ENCODE data around the gene JADE2.
A peak's percentile ranks its signal among the peaks of the same experiment; 100 is the strongest.
"Not testable (repeated sequence)": the region's sequence is repeated elsewhere in the genome, so short reads cannot be mapped to it uniquely, and the experiment has no call there.

Gene JADE2

DNA sequence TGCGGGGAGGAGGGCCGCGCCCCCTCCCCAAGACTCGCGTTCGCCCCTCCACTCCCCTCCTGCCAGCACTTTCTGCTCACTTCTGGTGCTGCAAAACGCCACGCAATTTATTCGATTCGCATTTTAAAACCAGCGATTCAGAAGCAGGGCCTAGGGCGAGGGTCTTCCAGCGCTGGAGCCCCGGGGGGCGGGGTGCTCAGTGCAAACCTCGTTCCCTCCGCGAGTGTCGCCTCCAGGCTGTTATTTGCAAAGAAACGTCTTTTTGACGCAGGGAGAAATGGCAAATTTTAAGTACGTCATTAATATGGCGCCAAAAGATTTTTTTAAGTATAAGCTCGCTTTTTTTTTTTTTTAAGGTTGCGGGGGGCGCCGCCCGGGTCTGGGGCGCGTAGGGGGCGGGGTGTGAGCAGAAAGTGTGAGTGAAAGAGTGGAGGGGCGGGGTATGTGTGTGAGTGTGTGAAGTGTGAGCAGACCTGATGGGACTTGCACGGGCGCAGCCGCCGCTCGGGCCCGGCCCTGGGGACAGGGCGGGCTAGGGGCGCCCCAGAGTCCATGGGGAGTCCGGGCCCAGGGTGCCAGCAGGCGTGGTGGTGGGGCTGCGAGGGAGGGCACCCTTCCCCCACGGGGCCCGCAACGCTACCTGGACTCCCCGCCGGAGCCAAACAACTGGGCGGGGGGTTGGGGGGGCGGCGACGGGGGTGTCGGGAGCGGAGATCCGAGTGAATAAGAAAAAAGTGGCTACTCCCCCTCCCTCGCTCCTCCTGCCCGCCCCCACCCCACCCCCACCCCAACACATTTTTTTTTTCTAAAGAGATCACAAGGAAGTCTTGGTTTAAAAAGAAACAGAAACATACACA is at the start of gene JADE2:
Gene JADE2 (plus strand): TSS at position 845 of the 857 bp plus-strand sequence. CDS start 10,188 bp downstream, outside the sequence.
- DNase-seq (ENCODE audit: low read depth, low spot score) = peak; percentile 63

- DNase-seq (ENCODE audit: low read depth, low spot score) = no peak
Measured at GRCh38 chr5:134477462-134478245, 47.8 kb upstream of the JADE2 start.

- no peak for DNase-seq (ENCODE audit: low read depth, low spot score)
Measured at GRCh38 chr5:134479839-134480238, 45.6 kb upstream of the JADE2 start.

- no peak for DNase-seq (ENCODE audit: low read depth, low spot score)
Measured at GRCh38 chr5:134489227-134489944, 36.1 kb upstream of the JADE2 start.

GRCh38 chr5:134490255-134490924 is 35.1 kb upstream of the JADE2 start:
- DNase-seq (ENCODE audit: low read depth, low spot score) = no peak

DNA sequence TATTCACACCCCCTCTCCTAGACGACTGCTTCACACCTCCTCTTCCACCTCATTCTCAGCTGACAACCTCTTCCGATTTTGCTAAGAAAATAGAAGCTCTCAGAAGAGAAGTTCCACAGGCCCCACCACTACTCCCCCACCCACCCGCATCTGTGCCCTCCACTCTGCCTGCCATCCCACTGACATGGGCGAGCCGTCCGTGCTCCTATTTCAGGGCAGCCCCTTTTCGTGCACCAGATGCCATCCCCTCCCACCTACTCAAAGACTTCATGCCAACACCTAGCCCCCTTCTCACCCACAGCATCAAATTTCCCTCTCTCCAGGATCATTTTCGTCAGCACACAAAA is 34.6 kb upstream of the JADE2 start:
- no peak for DNase-seq (ENCODE audit: low read depth, low spot score)

GRCh38 chr5:134491841-134492442 is 33.5 kb upstream of the JADE2 start:
- no peak for DNase-seq (ENCODE audit: low read depth, low spot score)

DNA sequence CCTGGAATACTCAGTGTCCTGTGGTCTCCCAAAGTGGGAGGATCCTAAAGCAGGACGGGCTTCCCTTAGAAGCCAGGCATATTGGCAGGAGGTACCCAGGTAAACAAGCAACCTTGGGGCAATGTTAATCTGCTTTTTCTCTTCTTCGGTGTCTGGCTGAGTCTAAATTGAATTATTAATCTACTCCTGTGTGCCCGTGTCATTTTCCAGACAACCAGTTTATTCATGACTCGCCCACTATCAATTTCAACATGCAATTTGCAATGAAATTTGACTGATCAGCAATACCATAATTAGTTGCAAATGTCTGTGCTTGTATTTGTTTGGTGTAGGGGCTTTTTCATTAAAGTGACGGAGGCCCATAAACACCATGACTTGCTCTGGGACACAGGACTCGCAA is 32.9 kb upstream of the JADE2 start:
- no peak for DNase-seq (ENCODE audit: low read depth, low spot score)

DNA sequence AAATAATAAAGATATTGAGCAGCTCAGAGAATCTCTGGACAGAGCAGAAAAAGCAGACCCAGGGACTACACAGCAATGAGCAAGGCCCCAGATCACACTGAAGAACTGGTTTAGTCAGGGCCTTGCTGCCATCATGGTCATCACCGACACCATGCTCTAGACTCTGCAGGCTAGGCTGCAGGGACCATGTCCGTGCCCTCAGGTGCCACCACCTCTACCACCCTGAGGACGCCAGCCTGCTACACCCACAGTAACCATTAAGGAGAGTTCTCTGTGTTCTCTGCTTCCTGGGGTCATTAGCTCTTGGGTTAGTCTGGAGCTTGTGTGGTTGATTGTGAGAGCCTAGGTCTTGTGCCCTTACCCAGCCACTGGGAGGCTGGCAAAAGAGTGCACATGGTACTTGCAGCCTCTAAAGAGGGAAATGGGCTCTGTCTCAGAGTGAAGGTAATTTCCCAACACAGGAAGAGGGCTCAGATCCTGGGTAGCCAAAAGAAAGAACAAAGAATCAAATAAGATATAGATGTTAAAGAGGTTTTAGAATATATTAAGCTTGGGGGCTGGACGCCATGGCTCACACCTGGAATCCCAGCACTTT is 31.9 kb upstream of the JADE2 start:
- no peak for DNase-seq (ENCODE audit: low read depth, low spot score)

- DNase-seq (ENCODE audit: low read depth, low spot score) = no peak
Measured at GRCh38 chr5:134494780-134495179, 30.7 kb upstream of the JADE2 start.

GRCh38 chr5:134499905-134500304 is 25.6 kb upstream of the JADE2 start:
- DNase-seq (ENCODE audit: low read depth, low spot score) = not testable (repeated sequence)

GRCh38 chr5:134500699-134501430 is 24.6 kb upstream of the JADE2 start:
- DNase-seq (ENCODE audit: low read depth, low spot score) = no peak

- DNase-seq (ENCODE audit: low read depth, low spot score) = no peak
Measured at GRCh38 chr5:134502259-134502658, 23.2 kb upstream of the JADE2 start.

- DNase-seq (ENCODE audit: low read depth, low spot score) = no peak
Measured at GRCh38 chr5:134503088-134503936, 22.2 kb upstream of the JADE2 start.

- no peak for DNase-seq (ENCODE audit: low read depth, low spot score)
Measured at GRCh38 chr5:134503937-134504437, 21.5 kb upstream of the JADE2 start.

GRCh38 chr5:134504629-134505300 is 20.7 kb upstream of the JADE2 start:
- DNase-seq (ENCODE audit: low read depth, low spot score) = no peak

DNA sequence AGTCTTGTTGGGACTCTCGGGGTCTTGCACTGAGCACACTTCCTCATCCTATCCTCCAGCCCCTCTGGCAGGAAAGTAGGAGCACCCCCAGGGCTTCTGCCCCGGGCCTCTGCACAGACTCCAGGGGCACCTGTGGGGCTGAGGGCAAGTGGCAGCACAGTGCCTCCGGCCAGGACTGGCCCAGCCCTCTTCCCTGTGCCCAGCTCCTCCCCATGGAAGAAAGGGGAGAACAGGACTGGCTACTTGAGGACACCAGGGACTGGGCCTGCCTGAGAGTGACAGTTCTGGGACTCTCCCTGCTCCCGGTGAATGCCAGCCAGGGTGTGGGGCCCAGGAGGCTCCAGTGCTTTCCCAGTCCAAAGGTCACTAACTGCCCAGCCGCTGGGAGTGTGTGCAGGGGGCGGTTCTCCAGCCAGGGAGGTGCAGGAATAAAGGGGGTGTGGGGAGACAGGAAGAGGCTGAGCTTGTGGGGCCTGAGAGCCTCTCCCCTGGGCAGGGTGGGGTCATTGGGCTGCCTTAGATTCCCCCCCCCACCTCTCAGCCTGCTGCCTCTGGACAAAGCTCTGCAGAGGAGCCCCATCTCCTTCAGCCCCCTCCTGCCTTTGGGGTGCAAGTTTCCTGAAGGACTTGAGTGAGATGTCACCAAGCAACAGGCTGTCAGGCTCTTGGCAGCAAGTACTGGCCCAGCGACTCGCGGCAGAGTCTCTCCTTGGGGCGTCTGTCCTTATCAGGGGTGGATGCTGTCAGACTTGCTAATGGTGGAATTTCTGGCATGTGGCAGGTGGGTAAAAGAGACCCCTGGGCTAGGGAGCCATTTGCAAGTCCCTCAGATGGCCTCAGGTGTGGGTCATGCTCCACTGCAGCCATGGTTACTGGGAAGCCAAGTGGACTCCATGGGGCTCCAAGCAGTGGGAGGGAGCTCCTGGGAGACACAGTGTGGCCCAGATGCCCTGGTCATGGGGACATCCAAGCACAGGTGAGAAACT is 19.1 kb upstream of the JADE2 start:
- no peak for DNase-seq (ENCODE audit: low read depth, low spot score)
